ENCODE results near the gene EVL. TPM values are rescaled to one million over a fixed set of nuclear protein-coding genes. Genes with fewer than 3 reads are reported as not detected.

The EVL gene
- total and polyA plus RNA-seq, 10 of the 15 experiments (the other 5 are each of a cell fraction or from before 2014, with no cell fraction given) = 11.9 to 341 (median 89.8) TPM

- TF ChIP-seq ZBTB40 (IDR thresholded peaks at IDR 0.05; ENCODE audit: borderline replicate concordance) = no peak
- no peak for TF ChIP-seq NR2C2 (IDR thresholded peaks at IDR 0.05; ENCODE audit: borderline replicate concordance, control insufficient read depth, insufficient read length, low read depth)
- no peak for TF ChIP-seq NFYB (IDR thresholded peaks at IDR 0.05; ENCODE audit: insufficient read depth, low read depth, low read length)
- no peak for TF ChIP-seq EP300 (IDR thresholded peaks at IDR 0.05; ENCODE audit: borderline replicate concordance in 1 of 2, control insufficient read depth in 1 of 2, low read depth in 2 of 2, low read length in 2 of 2)
- no peak for TF ChIP-seq RB1 (IDR thresholded peaks at IDR 0.05; ENCODE audit: borderline replicate concordance)
- no peak for TF ChIP-seq ESRRA (IDR thresholded peaks at IDR 0.05; ENCODE audit: low read length)
- no peak for TF ChIP-seq HCFC1 (IDR thresholded peaks at IDR 0.05; ENCODE audit: low read length)
- no peak for TF ChIP-seq NR2F1 (conservative IDR thresholded peaks at IDR 0.05)
- TF ChIP-seq EGR1 (IDR thresholded peaks at IDR 0.05; ENCODE audit: borderline replicate concordance in 1 of 2, low read depth in 2 of 2, low read length in 2 of 2) = no peak
- no peak for TF ChIP-seq TCF12 (IDR thresholded peaks at IDR 0.05; ENCODE audit: low read depth, low read length)
- TF ChIP-seq ZNF274 (IDR thresholded peaks at IDR 0.05; ENCODE audit: insufficient read depth, insufficient read length) = no peak
- TF ChIP-seq CHD4 (IDR thresholded peaks at IDR 0.05) = no peak
- peak; percentile 68 for TF ChIP-seq ATF7 (IDR thresholded peaks at IDR 0.05; ENCODE audit: low read depth)
- no peak for TF ChIP-seq TAF1 (IDR thresholded peaks at IDR 0.05; ENCODE audit: borderline replicate concordance, low read depth, low read length)
- no peak for TF ChIP-seq NR2C1 (IDR thresholded peaks at IDR 0.05)
- no peak for TF ChIP-seq E4F1 (IDR thresholded peaks at IDR 0.05; ENCODE audit: borderline replicate concordance, partially characterized antibody)
- TF ChIP-seq RBBP5 (conservative IDR thresholded peaks at IDR 0.05) = no peak
- TF ChIP-seq CBX3 (IDR thresholded peaks at IDR 0.05; ENCODE audit: borderline replicate concordance, low read depth) = no peak
- TF ChIP-seq USF2 (IDR thresholded peaks at IDR 0.05; ENCODE audit: borderline replicate concordance, low read depth, low read length) = no peak
- TF ChIP-seq EZH2 (IDR thresholded peaks at IDR 0.05; ENCODE audit: borderline replicate concordance, control insufficient read depth, low read depth, low read length) = no peak
These were observed 1.8 kb upstream of the EVL start (continued) for GRCh38 chr14:100063314-100063941.

Measured in GM12878 (cell line).